Upper lobe of right lung (tissue), 1 donor: Measurements from ENCODE around the gene LCN15. TPM values are rescaled to one million over a fixed set of nuclear protein-coding genes. Genes with fewer than 3 reads are reported as not detected.

Experiments
- ATAC-seq: fragments of 200-7000 bp; cut with Tn5 transposase; one replicate; pipeline ENCODE4 v1.9.1; 2020; ENCODE audit warnings: mild to moderate bottlenecking, moderate library complexity
- DNase-seq: peaks from one replicate; pipeline ENCODE4 v3.0.0-alpha.2; 2020
- H3K27ac ChIP-seq: fragments of 200-600 bp; one replicate; pipeline ENCODE4 v1.8.0; 2022
- H3K27me3 ChIP-seq: fragments of 200-600 bp; one replicate; pipeline ENCODE4 v1.8.0; 2022; ENCODE audit warnings: mild to moderate bottlenecking
- H3K36me3 ChIP-seq: fragments of 200-600 bp; one replicate; pipeline ENCODE4 v1.8.0; 2022
- H3K4me1 ChIP-seq: fragments of 200-600 bp; one replicate; pipeline ENCODE4 v1.8.0; 2022
- H3K4me3 ChIP-seq: fragments of 200-600 bp; one replicate; pipeline ENCODE4 v1.8.0; 2022; ENCODE audit warnings: mild to moderate bottlenecking
- H3K9me3 ChIP-seq: fragments of 200-600 bp; one replicate; pipeline ENCODE4 v1.8.0; 2022
- intact Hi-C: fragments of 100-400 bp; cut with DNase I; formaldehyde crosslinking; loops from one replicate; pipeline ENCODE4 v1.11.0; 2022
- total RNA-seq: library from RNA; stranded (reverse); fragmentation: NEBNext Ultra II Directional; extraction: Animal tissue kit (Norgen Biotek cat#: 25700); gene quantifications from one replicate; pipeline ENCODE4 v1.2.1, GENCODE V29; 2021
- TF ChIP-seq, protein P1 (sequence below): fragments of 200-600 bp; IDR thresholded peaks from one replicate; pipeline ENCODE4 v1.8.0; 2022; ENCODE audit warnings: antibody characterized with exemption
- donor health status: DM: no; HTN: yes; CAD: no; lungs with severe emphysema.

The LCN15 gene
- total RNA-seq, 1 donor from 2014 or later = not detected

DNA sequence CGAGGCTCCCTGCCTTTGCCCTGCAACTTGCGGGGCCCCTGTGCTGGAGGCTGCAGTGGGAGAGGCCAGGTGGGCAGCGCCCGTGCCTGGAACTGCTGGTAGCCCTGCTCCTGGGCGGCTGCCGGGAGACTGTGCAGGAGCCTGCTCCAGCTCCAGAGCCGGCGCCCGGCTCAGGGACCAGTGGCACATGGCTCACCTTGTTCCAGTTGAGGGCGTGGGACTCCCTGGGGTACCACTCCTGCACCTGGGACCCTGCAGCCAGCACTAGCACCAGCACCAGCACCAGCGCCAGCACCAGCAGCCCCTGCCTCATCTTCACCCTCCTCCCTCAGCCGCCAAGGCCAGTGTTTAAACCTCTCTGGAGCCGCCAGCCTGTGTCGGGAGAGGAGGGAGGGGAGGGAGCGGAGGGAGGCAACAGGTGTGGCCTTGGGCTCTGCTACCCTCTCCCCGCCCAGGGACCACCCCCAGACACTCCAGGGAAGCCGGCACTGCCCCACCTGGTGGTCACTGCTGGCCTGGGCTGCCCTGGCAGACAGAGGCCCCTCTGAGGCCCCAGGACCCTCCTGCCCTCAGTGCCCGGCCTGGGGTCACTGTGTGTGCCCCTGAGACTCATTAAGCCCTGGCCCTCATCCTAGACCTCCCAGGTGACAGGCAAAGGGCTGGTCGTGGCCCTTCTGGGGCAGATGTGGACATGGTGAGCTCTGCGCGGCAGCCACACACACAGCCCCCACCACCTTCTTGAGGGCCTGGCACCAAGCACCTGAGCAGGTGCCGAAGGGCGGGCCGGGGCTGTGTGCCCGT, 21.5 kb downstream of the LCN15 start, which contains the start of gene LCN10:
LCN10 (minus strand) TSS at position 350 of the 801 bp plus-strand sequence; CDS start at position 313, 37 bp downstream.
- TF ChIP-seq, protein P1, sequence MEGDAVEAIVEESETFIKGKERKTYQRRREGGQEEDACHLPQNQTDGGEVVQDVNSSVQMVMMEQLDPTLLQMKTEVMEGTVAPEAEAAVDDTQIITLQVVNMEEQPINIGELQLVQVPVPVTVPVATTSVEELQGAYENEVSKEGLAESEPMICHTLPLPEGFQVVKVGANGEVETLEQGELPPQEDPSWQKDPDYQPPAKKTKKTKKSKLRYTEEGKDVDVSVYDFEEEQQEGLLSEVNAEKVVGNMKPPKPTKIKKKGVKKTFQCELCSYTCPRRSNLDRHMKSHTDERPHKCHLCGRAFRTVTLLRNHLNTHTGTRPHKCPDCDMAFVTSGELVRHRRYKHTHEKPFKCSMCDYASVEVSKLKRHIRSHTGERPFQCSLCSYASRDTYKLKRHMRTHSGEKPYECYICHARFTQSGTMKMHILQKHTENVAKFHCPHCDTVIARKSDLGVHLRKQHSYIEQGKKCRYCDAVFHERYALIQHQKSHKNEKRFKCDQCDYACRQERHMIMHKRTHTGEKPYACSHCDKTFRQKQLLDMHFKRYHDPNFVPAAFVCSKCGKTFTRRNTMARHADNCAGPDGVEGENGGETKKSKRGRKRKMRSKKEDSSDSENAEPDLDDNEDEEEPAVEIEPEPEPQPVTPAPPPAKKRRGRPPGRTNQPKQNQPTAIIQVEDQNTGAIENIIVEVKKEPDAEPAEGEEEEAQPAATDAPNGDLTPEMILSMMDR = peak; percentile 23
- H3K4me3 ChIP-seq = peak within 1 kb of the TSS; percentile 23
- ATAC-seq (peak; percentile 9), DNase-seq (no peak)
- no peak within 1 kb of the TSS for H3K27ac ChIP-seq
- peaks cover 31% of the 10 kb centered on the region for H3K27me3 ChIP-seq
- H3K36me3 ChIP-seq = no peaks in the 10 kb centered on the region
- H3K4me1 ChIP-seq = peaks cover 17% of the 10 kb centered on the region
- intact Hi-C loops = no loop called here
- H3K9me3 ChIP-seq = no peaks in the 10 kb centered on the region

GRCh38 chr9:136741883-136742571, 22.3 kb downstream of the LCN15 start:
- intact Hi-C loops = no loop called here
- H3K36me3 ChIP-seq = no peaks in the 10 kb centered on the region
- ATAC-seq (peak; percentile 23), DNase-seq (no peak)
- H3K27ac ChIP-seq = no peak overlapping the region
- TF ChIP-seq, protein P1 = no peak
- H3K4me1 ChIP-seq = peaks cover 17% of the 10 kb centered on the region
- peaks cover 31% of the 10 kb centered on the region for H3K27me3 ChIP-seq
- peak overlapping the region; percentile 23 for H3K4me3 ChIP-seq
- H3K9me3 ChIP-seq = no peaks in the 10 kb centered on the region

GRCh38 chr9:136740971-136741882, 23.1 kb downstream of the LCN15 start:
- no peak for DNase-seq
- peak; percentile 20 for ATAC-seq
- H3K4me1 ChIP-seq = peaks cover 17% of the 10 kb centered on the region
- no peak overlapping the region for H3K27ac ChIP-seq
- no peaks in the 10 kb centered on the region for H3K9me3 ChIP-seq
- intact Hi-C loops = no loop called here
- TF ChIP-seq, protein P1 = no peak
- H3K36me3 ChIP-seq = no peaks in the 10 kb centered on the region
- H3K4me3 ChIP-seq = peak overlapping the region; percentile 23
- H3K27me3 ChIP-seq = peaks cover 31% of the 10 kb centered on the region

- ATAC-seq = no peak
- peaks cover 17% of the 10 kb centered on the region for H3K4me1 ChIP-seq
- H3K27me3 ChIP-seq = peaks cover 31% of the 10 kb centered on the region
- H3K4me3 ChIP-seq = no peak overlapping the region
- H3K27ac ChIP-seq = no peak overlapping the region
- DNase-seq = no peak
- TF ChIP-seq, protein P1 = no peak
- intact Hi-C loops = no loop called here
- no peaks in the 10 kb centered on the region for H3K9me3 ChIP-seq
- H3K36me3 ChIP-seq = no peaks in the 10 kb centered on the region
Measured at GRCh38 chr9:136740491-136740890, 23.8 kb downstream of the LCN15 start.

GRCh38 chr9:136740069-136740468, 24.2 kb downstream of the LCN15 start:
- no peak for ATAC-seq
- Histone ChIP-seq H3K4me3 (no peak overlapping the region), H3K27me3 (peaks cover 31% of the 10 kb centered on the region), H3K4me1 (peaks cover 17% of the 10 kb centered on the region), H3K27ac (no peak overlapping the region), H3K9me3 (no peaks in the 10 kb centered on the region), H3K36me3 (no peaks in the 10 kb centered on the region)
- intact Hi-C loops = no loop called here
- DNase-seq = no peak
- TF ChIP-seq, protein P1 = no peak
